IMR-90 (cell line): ENCODE results near the gene GNAI3.

Experiments used
- MAZ ChIP-seq: IDR thresholded peaks from 2 replicates; pipeline ENCODE4 v1.6.1; 2012; ENCODE audit warnings: low read depth, mild to moderate bottlenecking, low read length, improper control_type of control experiment, moderate library complexity, borderline replicate concordance
- POLR2A ChIP-seq: IDR thresholded peaks from 2 replicates; pipeline ENCODE4 v1.6.1; 2012; ENCODE audit warnings: mild to moderate bottlenecking, low read depth, low read length
- RAD21 ChIP-seq: IDR thresholded peaks from 2 replicates; pipeline ENCODE4 v1.6.1; 2012; ENCODE audit warnings: low read length, improper control_type of control experiment
- SMC3 ChIP-seq: fragments of 150-350 bp; IDR thresholded peaks from 2 replicates; pipeline ENCODE4 v1.6.1; 2016; ENCODE audit warnings: low read depth, mild to moderate bottlenecking, antibody characterized with exemption, low read length, moderate library complexity
- TF ChIP-seq, protein P1 (sequence below): conservative IDR thresholded peaks from 2 replicates; pipeline ENCODE4 v1.5.1; 2012; ENCODE audit warnings: mild to moderate bottlenecking, low read depth, low read length, improper control_type of control experiment
- TF ChIP-seq, protein P2 (sequence below): fragments of 150-350 bp; IDR thresholded peaks from 2 replicates; pipeline ENCODE4 v1.6.1; 2017; ENCODE audit warnings: mild to moderate bottlenecking, antibody characterized with exemption, low read length, low read depth

DNA sequence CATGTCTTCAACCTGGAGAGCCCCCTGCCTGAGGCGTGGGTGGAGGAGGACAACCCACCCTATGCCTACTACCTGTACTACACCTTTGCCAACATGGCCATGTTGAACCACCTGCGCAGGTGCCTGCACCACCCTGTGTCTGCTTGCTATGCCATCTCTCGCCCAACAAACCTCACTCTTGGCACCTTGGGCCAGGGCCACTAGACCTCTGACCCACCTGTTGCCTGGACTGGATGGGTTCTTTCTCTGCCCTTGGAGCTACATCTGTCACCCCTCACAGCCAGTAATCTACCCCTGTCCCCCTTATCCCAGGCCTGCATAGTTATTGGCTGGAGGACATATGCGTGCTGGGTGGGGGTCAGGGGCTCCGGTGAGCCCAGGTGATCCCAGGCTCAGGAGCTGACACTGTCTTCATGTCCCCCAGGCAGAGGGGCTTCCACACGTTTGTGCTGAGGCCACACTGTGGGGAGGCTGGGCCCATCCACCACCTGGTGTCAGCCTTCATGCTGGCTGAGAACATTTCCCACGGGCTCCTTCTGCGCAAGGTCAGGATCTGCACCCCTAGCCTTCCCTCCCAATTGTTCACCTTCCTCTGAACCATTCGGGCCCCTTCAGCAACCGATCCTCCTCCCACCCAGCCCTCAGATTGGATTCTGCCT is 81.1 kb downstream of the GNAI3 start:
- TF ChIP-seq, protein P1, sequence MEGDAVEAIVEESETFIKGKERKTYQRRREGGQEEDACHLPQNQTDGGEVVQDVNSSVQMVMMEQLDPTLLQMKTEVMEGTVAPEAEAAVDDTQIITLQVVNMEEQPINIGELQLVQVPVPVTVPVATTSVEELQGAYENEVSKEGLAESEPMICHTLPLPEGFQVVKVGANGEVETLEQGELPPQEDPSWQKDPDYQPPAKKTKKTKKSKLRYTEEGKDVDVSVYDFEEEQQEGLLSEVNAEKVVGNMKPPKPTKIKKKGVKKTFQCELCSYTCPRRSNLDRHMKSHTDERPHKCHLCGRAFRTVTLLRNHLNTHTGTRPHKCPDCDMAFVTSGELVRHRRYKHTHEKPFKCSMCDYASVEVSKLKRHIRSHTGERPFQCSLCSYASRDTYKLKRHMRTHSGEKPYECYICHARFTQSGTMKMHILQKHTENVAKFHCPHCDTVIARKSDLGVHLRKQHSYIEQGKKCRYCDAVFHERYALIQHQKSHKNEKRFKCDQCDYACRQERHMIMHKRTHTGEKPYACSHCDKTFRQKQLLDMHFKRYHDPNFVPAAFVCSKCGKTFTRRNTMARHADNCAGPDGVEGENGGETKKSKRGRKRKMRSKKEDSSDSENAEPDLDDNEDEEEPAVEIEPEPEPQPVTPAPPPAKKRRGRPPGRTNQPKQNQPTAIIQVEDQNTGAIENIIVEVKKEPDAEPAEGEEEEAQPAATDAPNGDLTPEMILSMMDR, result no peak
- TF ChIP-seq, protein P2, sequence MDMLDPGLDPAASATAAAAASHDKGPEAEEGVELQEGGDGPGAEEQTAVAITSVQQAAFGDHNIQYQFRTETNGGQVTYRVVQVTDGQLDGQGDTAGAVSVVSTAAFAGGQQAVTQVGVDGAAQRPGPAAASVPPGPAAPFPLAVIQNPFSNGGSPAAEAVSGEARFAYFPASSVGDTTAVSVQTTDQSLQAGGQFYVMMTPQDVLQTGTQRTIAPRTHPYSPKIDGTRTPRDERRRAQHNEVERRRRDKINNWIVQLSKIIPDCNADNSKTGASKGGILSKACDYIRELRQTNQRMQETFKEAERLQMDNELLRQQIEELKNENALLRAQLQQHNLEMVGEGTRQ, result no peak
- TF ChIP-seq MAZ (no peak), POLR2A (no peak), RAD21 (no peak), SMC3 (no peak)
